Neural progenitor cell (in vitro differentiated cells): Measurements from ENCODE around the gene ATP8B2. TPM values are rescaled to one million over a fixed set of nuclear protein-coding genes. Genes with fewer than 3 reads are reported as not detected.
A peak's percentile ranks its signal among the peaks of the same experiment; 100 is the strongest.

Experiments
- DNase-seq: peaks from one replicate; pipeline ENCODE4 v3.0.0-alpha.2; 2016; ENCODE audit warnings: low spot score
- H2AFZ ChIP-seq: fragments of 200-600 bp; sonication (generic); replicated peaks from 2 replicates; pipeline ENCODE4 v1.6.1; 2016; ENCODE audit warnings: antibody characterized with exemption
- H3F3A ChIP-seq: fragments of 200-600 bp; sonication (generic); 2 replicates; pipeline ENCODE4 v1.6.1; 2016; ENCODE audit warnings: antibody characterized with exemption, low read depth
- H3K27ac ChIP-seq: fragments of 200-600 bp; sonication (generic); 2 replicates; pipeline ENCODE4 v1.5.1; 2016; ENCODE audit warnings: mild to moderate bottlenecking
- H3K27me3 ChIP-seq: fragments of 200-600 bp; sonication (generic); 2 replicates; pipeline ENCODE4 v1.6.1; 2016; ENCODE audit warnings: mild to moderate bottlenecking, moderate library complexity
- H3K36me3 ChIP-seq: fragments of 200-600 bp; sonication (generic); 2 replicates; pipeline ENCODE4 v1.5.1; 2016
- H3K4me1 ChIP-seq: fragments of 200-600 bp; sonication (generic); 2 replicates; pipeline ENCODE4 v1.6.1; 2016; ENCODE audit warnings: mixed run types
- H3K4me2 ChIP-seq: fragments of 200-600 bp; sonication (generic); 2 replicates; pipeline ENCODE4 v1.6.1; 2016
- H3K4me3 ChIP-seq: fragments of 200-600 bp; sonication (generic); 2 replicates; pipeline ENCODE4 v1.5.1; 2016
- H3K79me2 ChIP-seq: fragments of 200-600 bp; sonication (generic); 2 replicates; pipeline ENCODE4 v1.6.1; 2016; ENCODE audit warnings: low read depth
- H3K9ac ChIP-seq: fragments of 200-600 bp; sonication (generic); 2 replicates; pipeline ENCODE4 v1.6.1; 2016
- H3K9me3 ChIP-seq: fragments of 200-600 bp; sonication (generic); 2 replicates; pipeline ENCODE4 v1.5.1; 2016; ENCODE audit warnings: low read depth
- H4K20me1 ChIP-seq: fragments of 200-600 bp; sonication (generic); 2 replicates; pipeline ENCODE4 v1.6.1; 2016; ENCODE audit warnings: low read depth
- H3K27ac Mint-ChIP-seq: 3 replicates; pipeline ENCODE4 v1.8.0; 2021; ENCODE audit warnings: mixed read lengths
- H3K27me3 Mint-ChIP-seq: 2 replicates; pipeline ENCODE4 v1.8.0; 2022; ENCODE audit warnings: low read depth, mild to moderate bottlenecking, inconsistent platforms, moderate library complexity, mixed read lengths; ENCODE audit not compliant: insufficient read depth
- H3K36me3 Mint-ChIP-seq: 3 replicates; pipeline ENCODE4 v1.8.0; 2021; ENCODE audit warnings: mixed read lengths
- H3K4me1 Mint-ChIP-seq: 3 replicates; pipeline ENCODE4 v1.8.0; 2021; ENCODE audit warnings: mixed read lengths
- H3K4me3 Mint-ChIP-seq: 3 replicates; pipeline ENCODE4 v1.8.0; 2021; ENCODE audit warnings: mild to moderate bottlenecking, moderate library complexity, mixed read lengths
- H3K9me3 Mint-ChIP-seq: 3 replicates; pipeline ENCODE4 v1.8.0; 2020; ENCODE audit warnings: mixed read lengths
- EZH2 ChIP-seq: fragments of 200-600 bp; sonication (generic); IDR thresholded peaks from 2 replicates; pipeline ENCODE4 v1.6.1; 2017; ENCODE audit warnings: antibody characterized with exemption, mild to moderate bottlenecking, moderate library complexity
- EZH2phosphoT487 ChIP-seq: fragments of 200-600 bp; sonication (generic); IDR thresholded peaks from 2 replicates; pipeline ENCODE4 v1.6.1; 2017; ENCODE audit warnings: antibody characterized with exemption
- total RNA-seq: library from RNA; depleted of rRNA; stranded (reverse); fragments of >200 nt; gene quantifications from 2 replicates; pipeline ENCODE4 v1.2.3, GENCODE V29; 2015; ENCODE audit warnings: low replicate concordance
- TF ChIP-seq, protein P1 (sequence below): fragments of 200-600 bp; sonication (generic); IDR thresholded peaks from 2 replicates; pipeline ENCODE4 v1.5.1; 2017; ENCODE audit warnings: antibody characterized with exemption, mild to moderate bottlenecking

ATP8B2 gene
- total RNA-seq, 1 donor from 2014 or later: 41.6 TPM

DNA sequence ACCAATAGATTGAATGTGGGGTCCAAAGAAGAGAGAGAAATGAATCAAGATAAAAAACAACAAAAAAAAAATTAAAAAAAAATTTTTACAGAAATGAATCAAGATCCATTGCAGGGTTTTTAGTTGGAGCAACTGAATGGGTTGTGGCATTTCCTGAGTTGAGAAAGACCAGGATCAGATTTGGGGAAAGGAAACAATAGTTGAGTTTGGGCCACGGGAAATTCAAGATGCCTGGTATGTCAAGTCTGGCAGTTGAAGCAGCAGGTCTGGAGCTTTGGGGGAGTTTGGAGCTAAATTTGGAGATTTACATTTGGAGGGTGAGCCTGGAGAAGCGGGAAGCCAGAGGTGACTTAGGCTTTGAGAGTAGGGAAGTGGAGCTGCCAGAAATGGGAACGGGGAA, 22.6 kb downstream of the ATP8B2 start:
- peaks cover 33% of the 10 kb centered on the region for H3K36me3 Mint-ChIP-seq
- Histone ChIP-seq H3K27ac (no peak overlapping the region), H3K27me3 (peaks cover 17% of the 10 kb centered on the region), H3F3A (peaks cover 4% of the 10 kb centered on the region), H3K36me3 (no peaks in the 10 kb centered on the region), H3K79me2 (no peaks in the 10 kb centered on the region), H4K20me1 (peaks cover 7% of the 10 kb centered on the region), H3K9me3 (no peaks in the 10 kb centered on the region), H3K4me3 (no peak overlapping the region), H3K4me1 (peaks cover 5% of the 10 kb centered on the region), H2AFZ (no peak overlapping the region), H3K9ac (no peak overlapping the region), H3K4me2 (no peak overlapping the region)
- peak overlapping the region; percentile 26 for H3K4me3 Mint-ChIP-seq
- H3K27ac Mint-ChIP-seq: no peak overlapping the region
- H3K27me3 Mint-ChIP-seq: peaks cover 1% of the 10 kb centered on the region
- DNase-seq: no peak
- no peaks in the 10 kb centered on the region for H3K9me3 Mint-ChIP-seq
- peaks cover 10% of the 10 kb centered on the region for H3K4me1 Mint-ChIP-seq
- TF ChIP-seq EZH2: no peak
- TF ChIP-seq, protein P1, sequence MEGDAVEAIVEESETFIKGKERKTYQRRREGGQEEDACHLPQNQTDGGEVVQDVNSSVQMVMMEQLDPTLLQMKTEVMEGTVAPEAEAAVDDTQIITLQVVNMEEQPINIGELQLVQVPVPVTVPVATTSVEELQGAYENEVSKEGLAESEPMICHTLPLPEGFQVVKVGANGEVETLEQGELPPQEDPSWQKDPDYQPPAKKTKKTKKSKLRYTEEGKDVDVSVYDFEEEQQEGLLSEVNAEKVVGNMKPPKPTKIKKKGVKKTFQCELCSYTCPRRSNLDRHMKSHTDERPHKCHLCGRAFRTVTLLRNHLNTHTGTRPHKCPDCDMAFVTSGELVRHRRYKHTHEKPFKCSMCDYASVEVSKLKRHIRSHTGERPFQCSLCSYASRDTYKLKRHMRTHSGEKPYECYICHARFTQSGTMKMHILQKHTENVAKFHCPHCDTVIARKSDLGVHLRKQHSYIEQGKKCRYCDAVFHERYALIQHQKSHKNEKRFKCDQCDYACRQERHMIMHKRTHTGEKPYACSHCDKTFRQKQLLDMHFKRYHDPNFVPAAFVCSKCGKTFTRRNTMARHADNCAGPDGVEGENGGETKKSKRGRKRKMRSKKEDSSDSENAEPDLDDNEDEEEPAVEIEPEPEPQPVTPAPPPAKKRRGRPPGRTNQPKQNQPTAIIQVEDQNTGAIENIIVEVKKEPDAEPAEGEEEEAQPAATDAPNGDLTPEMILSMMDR: no peak
- no peak for TF ChIP-seq EZH2phosphoT487

DNA sequence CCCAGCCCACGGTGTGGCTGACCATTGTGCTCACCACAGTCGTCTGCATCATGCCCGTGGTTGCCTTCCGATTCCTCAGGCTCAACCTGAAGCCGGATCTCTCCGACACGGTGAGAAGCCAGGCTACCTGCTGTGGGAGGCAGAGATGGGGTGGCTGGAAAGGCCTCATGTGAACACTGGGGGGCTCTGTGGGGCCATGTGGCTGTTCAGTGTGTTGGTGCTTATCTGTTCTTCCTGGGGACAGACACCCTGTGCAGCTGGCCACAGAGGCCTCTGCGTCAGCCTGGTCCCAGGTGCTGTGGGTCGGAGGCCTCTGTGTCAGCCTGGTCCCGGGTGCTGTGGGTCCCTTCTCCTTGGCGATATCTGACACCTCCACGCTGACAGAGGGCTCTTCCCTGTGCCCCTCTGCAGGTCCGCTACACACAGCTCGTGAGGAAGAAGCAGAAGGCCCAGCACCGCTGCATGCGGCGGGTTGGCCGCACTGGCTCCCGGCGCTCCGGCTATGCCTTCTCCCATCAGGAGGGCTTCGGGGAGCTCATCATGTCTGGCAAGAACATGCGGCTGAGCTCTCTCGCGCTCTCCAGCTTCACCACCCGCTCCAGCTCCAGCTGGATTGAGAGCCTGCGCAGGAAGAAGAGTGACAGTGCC, 23.2 kb downstream of the ATP8B2 start:
- peaks cover 7% of the 10 kb centered on the region for H4K20me1 ChIP-seq
- DNase-seq: no peak
- no peak overlapping the region for H3K4me3 Mint-ChIP-seq

DNA sequence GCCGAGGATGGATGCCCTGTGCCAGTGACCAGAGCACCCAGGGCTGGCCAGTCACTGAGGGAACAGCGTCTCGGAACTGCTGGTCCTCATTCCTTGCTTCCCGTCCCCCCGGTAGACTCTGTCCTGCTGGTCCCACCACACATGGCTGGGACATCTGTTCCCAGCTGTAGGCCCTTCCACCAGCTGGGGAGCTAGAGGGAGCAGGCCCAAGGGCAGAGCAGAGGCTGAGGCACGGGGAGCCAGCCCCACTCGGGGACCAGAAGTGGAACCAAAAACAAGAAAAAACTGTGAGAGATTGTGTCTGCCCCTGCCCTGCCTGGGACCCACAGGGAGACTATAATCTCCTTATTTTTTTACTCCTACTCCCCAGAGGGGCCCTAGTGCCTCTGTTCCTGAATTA, 23.8 kb downstream of the ATP8B2 start:
- Mint-ChIP-seq H3K4me3 (no peak overlapping the region), H3K36me3 (peaks cover 22% of the 10 kb centered on the region), H3K9me3 (no peaks in the 10 kb centered on the region), H3K27ac (peak overlapping the region; percentile 20), H3K27me3 (no peaks in the 10 kb centered on the region), H3K4me1 (peaks cover 21% of the 10 kb centered on the region)
- H3K36me3 ChIP-seq: no peaks in the 10 kb centered on the region
- no peak overlapping the region for H3K9ac ChIP-seq
- no peaks in the 10 kb centered on the region for H3K79me2 ChIP-seq
- H3K27me3 ChIP-seq: peaks cover 28% of the 10 kb centered on the region
- no peak overlapping the region for H3K27ac ChIP-seq
- no peak for TF ChIP-seq EZH2
- TF ChIP-seq EZH2phosphoT487: no peak
- TF ChIP-seq, protein P1: no peak
- H4K20me1 ChIP-seq: peaks cover 7% of the 10 kb centered on the region
- H2AFZ ChIP-seq: no peak overlapping the region
- H3K4me2 ChIP-seq: no peak overlapping the region
- H3F3A ChIP-seq: peaks cover 13% of the 10 kb centered on the region
- no peak for DNase-seq
- H3K4me1 ChIP-seq: peaks cover 5% of the 10 kb centered on the region
- no peaks in the 10 kb centered on the region for H3K9me3 ChIP-seq
- no peak overlapping the region for H3K4me3 ChIP-seq

More for the DNA sequence above, 23.2 kb downstream of the ATP8B2 start:
- Histone ChIP-seq H3K4me2 (no peak overlapping the region), H3K9me3 (no peaks in the 10 kb centered on the region), H3K27ac (no peak overlapping the region), H3K4me1 (peaks cover 5% of the 10 kb centered on the region), H3K9ac (no peak overlapping the region), H3F3A (peaks cover 10% of the 10 kb centered on the region), H3K27me3 (peaks cover 23% of the 10 kb centered on the region), H3K36me3 (no peaks in the 10 kb centered on the region), H3K79me2 (no peaks in the 10 kb centered on the region), H2AFZ (no peak overlapping the region), H3K4me3 (no peak overlapping the region)
- Mint-ChIP-seq H3K9me3 (no peaks in the 10 kb centered on the region), H3K27ac (no peak overlapping the region), H3K27me3 (no peaks in the 10 kb centered on the region), H3K4me1 (peaks cover 15% of the 10 kb centered on the region), H3K36me3 (peaks cover 27% of the 10 kb centered on the region)
- TF ChIP-seq, protein P1: no peak
- TF ChIP-seq EZH2phosphoT487: no peak
- TF ChIP-seq EZH2: no peak
